Smooth muscle cell (in vitro differentiated cells): Measurements from ENCODE around the gene ROR2. TPM values are rescaled to one million over a fixed set of nuclear protein-coding genes. Genes with fewer than 3 reads are reported as not detected.

ENCODE experiments used
- DNase-seq: peaks from one replicate; lab custom pipeline; 2025; ENCODE audit not compliant: unreplicated experiment; lab: John Stamatoyannopoulos, UW
- H2AFZ ChIP-seq: fragments of 200-600 bp; sonication (generic); 2 replicates; pipeline ENCODE4 v1.6.0; 2016; ENCODE audit warnings: antibody characterized with exemption, low read depth, mild to moderate bottlenecking
- H3F3A ChIP-seq: fragments of 200-600 bp; sonication (generic); 2 replicates; pipeline ENCODE4 v1.6.0; 2017; ENCODE audit warnings: antibody characterized with exemption, low read depth
- H3K27ac ChIP-seq: fragments of 200-600 bp; sonication (generic); 2 replicates; pipeline ENCODE4 v1.5.1; 2016; ENCODE audit warnings: low read depth, mild to moderate bottlenecking
- H3K27me3 ChIP-seq: fragments of 200-600 bp; sonication (generic); 2 replicates; pipeline ENCODE4 v1.6.1; 2016; ENCODE audit warnings: low read depth, mild to moderate bottlenecking
- H3K36me3 ChIP-seq: fragments of 200-600 bp; sonication (generic); 2 replicates; pipeline ENCODE4 v1.5.1; 2016; ENCODE audit warnings: low read depth
- H3K4me1 ChIP-seq: fragments of 200-600 bp; sonication (generic); 2 replicates; pipeline ENCODE4 v1.5.1; 2016; ENCODE audit warnings: low read depth
- H3K4me2 ChIP-seq: fragments of 200-600 bp; sonication (generic); 2 replicates; pipeline ENCODE4 v1.6.0; 2016; ENCODE audit warnings: mild to moderate bottlenecking
- H3K4me3 ChIP-seq: fragments of 200-600 bp; sonication (generic); 2 replicates; pipeline ENCODE4 v1.5.1; 2016; ENCODE audit warnings: mild to moderate bottlenecking
- H3K79me2 ChIP-seq: fragments of 200-600 bp; sonication (generic); 2 replicates; pipeline ENCODE4 v1.6.0; 2016; ENCODE audit warnings: low read depth, mild to moderate bottlenecking
- H3K9ac ChIP-seq: fragments of 200-600 bp; sonication (generic); 2 replicates; pipeline ENCODE4 v1.6.0; 2016; ENCODE audit warnings: low read depth
- H3K9me3 ChIP-seq: fragments of 200-600 bp; sonication (generic); replicated peaks from 2 replicates; pipeline ENCODE4 v1.5.1; 2016; ENCODE audit warnings: low read depth
- H4K20me1 ChIP-seq: fragments of 200-600 bp; sonication (generic); 2 replicates; pipeline ENCODE4 v1.6.0; 2016; ENCODE audit warnings: low read depth
- WGBS: methylation state at CpG from one replicate; pipeline ENCODE4 v1.1.7; 2016; ENCODE audit warnings: low lambda C conversion rate; 5-methylcytosine and 5-hydroxymethylcytosine counted together
- polyA plus RNA-seq: library from polyadenylated mRNA; unstranded; fragments of >200 nt; fragmentation: Nextera tagmentation; extraction: Ambion mirVana; gene quantifications from 2 replicates; pipeline ENCODE4 v1.2.1, GENCODE V29; 2016
- total RNA-seq: library from RNA; depleted of rRNA; stranded (reverse); fragments of >200 nt; gene quantifications from 2 replicates; pipeline ENCODE4 v1.2.3, GENCODE V29; 2014
- TF ChIP-seq, protein P1 (sequence below): fragments of 200-600 bp; sonication (generic); IDR thresholded peaks from 2 replicates; pipeline ENCODE4 v1.5.1; 2017; ENCODE audit warnings: borderline replicate concordance, mild to moderate bottlenecking, antibody characterized with exemption; ENCODE audit not compliant: insufficient read depth, poor library complexity, severe bottlenecking

The ROR2 gene
- total and polyA plus RNA-seq, 2 experiments from 2014 or later = 16.7 to 21.7 TPM

DNA sequence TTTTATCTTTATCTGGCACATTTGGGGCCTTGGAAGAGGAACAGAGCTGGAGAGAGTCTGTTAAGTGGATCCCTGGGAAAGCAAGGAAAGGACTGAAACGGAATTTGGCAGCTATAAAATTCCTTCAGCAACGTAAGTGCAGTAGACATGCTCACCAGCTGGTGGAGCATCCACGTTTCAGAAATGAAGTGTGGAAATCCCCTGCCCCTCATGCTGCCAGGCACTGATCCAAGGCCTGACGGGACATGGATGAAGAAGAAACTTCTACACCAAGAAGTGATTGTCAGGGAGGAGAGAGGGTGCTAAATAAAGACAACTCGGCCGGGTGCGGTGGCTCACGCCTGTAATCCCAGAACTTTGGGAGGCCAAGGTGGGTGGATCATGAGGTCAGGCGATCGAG lies 209.3 kb downstream of the ROR2 start:
- H3K4me2 ChIP-seq = no peak overlapping the region
- H3K9ac ChIP-seq = no peak overlapping the region
- TF ChIP-seq, protein P1, sequence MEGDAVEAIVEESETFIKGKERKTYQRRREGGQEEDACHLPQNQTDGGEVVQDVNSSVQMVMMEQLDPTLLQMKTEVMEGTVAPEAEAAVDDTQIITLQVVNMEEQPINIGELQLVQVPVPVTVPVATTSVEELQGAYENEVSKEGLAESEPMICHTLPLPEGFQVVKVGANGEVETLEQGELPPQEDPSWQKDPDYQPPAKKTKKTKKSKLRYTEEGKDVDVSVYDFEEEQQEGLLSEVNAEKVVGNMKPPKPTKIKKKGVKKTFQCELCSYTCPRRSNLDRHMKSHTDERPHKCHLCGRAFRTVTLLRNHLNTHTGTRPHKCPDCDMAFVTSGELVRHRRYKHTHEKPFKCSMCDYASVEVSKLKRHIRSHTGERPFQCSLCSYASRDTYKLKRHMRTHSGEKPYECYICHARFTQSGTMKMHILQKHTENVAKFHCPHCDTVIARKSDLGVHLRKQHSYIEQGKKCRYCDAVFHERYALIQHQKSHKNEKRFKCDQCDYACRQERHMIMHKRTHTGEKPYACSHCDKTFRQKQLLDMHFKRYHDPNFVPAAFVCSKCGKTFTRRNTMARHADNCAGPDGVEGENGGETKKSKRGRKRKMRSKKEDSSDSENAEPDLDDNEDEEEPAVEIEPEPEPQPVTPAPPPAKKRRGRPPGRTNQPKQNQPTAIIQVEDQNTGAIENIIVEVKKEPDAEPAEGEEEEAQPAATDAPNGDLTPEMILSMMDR = peak; percentile 17
- no peaks in the 10 kb centered on the region for H3F3A ChIP-seq
- 80% methylated on average over 10 of the region's 10 CpGs for WGBS
- H3K36me3 ChIP-seq = no peaks in the 10 kb centered on the region
- H3K27me3 ChIP-seq = no peaks in the 10 kb centered on the region
- no peaks in the 10 kb centered on the region for H4K20me1 ChIP-seq
- H3K79me2 ChIP-seq = no peaks in the 10 kb centered on the region
- no peaks in the 10 kb centered on the region for H3K4me1 ChIP-seq
- H3K9me3 ChIP-seq = no peaks in the 10 kb centered on the region
- H3K27ac ChIP-seq = no peak overlapping the region
- DNase-seq = no peak
- H3K4me3 ChIP-seq = no peak overlapping the region
- no peak overlapping the region for H2AFZ ChIP-seq

DNA sequence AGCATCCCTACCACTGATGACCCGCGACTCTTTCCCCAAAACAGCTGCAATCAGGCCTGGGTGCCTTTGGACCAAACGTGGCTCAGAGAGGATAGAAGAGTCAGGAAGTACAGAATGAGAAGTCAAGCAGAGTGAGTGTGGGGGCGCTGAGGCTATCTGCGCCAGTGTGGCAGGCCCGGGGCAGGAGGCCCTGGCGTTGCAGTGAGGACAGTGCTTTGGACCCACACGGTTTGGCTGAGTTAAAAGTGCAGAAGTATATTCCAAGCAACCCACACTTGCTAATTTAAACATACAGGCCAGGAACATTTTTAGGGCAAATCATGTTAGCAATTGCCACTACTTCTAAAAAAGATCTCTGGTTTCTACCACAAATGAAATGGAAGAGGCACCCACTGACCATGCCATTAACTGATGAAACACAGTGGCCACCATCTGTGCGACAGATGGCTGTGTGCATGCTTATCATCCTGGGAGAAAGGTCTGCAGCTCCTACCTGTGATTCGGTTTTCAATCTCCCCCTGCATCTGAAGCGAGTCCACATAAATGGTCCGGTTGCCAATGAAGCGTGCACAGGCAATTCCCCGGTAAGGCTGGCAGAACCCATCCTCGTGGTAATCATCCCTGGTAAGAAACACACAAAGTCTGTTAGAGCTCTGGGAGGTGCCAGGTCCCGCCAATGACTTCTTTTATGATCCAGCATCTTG lies 213.0 kb downstream of the ROR2 start:
- WGBS = 89% methylated on average over 16 of the region's 16 CpGs
- no peaks in the 10 kb centered on the region for H3K9me3 ChIP-seq
- H4K20me1 ChIP-seq = peaks cover 7% of the 10 kb centered on the region
- H3F3A ChIP-seq = no peaks in the 10 kb centered on the region
- H3K4me1 ChIP-seq = no peaks in the 10 kb centered on the region
- H3K9ac ChIP-seq = no peak overlapping the region
- no peak for DNase-seq
- no peak overlapping the region for H3K27ac ChIP-seq
- no peaks in the 10 kb centered on the region for H3K27me3 ChIP-seq
- no peaks in the 10 kb centered on the region for H3K36me3 ChIP-seq
- no peaks in the 10 kb centered on the region for H3K79me2 ChIP-seq
- H2AFZ ChIP-seq = no peak overlapping the region
- no peak overlapping the region for H3K4me2 ChIP-seq
- no peak overlapping the region for H3K4me3 ChIP-seq
- TF ChIP-seq, protein P1 = no peak

DNA sequence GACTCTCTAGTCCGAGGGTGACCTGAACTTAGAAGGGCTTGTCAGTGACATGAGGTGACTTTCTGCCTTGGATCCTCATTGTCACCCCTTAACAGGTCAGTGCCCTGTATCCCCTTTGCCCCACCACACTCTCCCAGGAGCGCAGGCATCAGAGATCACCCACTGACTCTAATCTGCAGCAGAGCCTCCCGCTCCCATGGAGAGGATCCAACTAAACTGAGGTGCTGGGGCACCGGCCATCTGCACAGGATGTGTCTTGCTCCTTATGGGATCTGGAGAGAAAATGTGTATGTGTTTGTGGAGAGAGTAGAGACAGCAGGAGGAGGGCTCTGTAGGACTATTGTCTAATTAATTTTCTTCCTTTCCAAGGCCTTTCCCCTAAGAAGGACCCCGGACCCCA lies 213.7 kb downstream of the ROR2 start:
- Histone ChIP-seq H3K9me3 (no peaks in the 10 kb centered on the region), H3K4me3 (no peak overlapping the region), H2AFZ (no peak overlapping the region), H3K9ac (no peak overlapping the region), H3K36me3 (no peaks in the 10 kb centered on the region), H3K4me2 (no peak overlapping the region), H3K4me1 (no peaks in the 10 kb centered on the region), H3K27me3 (no peaks in the 10 kb centered on the region), H3K79me2 (no peaks in the 10 kb centered on the region), H3F3A (no peaks in the 10 kb centered on the region), H4K20me1 (peaks cover 7% of the 10 kb centered on the region), H3K27ac (no peak overlapping the region)
- WGBS = 94% methylated on average over 5 of the region's 5 CpGs
- TF ChIP-seq, protein P1 = no peak
- DNase-seq = no peak

DNA sequence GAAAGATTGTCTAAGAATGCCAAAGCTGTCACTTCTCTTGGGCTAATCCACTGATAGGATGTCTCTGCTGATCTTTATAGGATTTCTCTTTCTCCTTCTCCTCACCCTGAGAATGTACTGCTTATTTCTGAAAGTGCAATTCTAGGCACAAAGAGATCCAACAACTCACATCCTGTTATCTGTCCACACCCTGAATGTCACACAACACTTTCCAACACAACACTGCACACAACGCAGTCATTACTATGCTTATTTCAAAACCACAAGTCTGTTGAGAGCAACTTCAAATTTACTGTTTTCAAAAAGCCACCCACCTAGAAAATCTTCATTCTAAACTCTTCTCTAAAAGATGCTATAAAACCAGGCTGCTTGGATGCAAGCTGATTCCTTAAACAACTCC lies 215.0 kb downstream of the ROR2 start:
- DNase-seq = no peak
- TF ChIP-seq, protein P1 = no peak
- no peak overlapping the region for H3K27ac ChIP-seq
- peaks cover 7% of the 10 kb centered on the region for H4K20me1 ChIP-seq
- H3K27me3 ChIP-seq = no peaks in the 10 kb centered on the region
- H3K4me3 ChIP-seq = no peak overlapping the region
- H3K36me3 ChIP-seq = no peaks in the 10 kb centered on the region
- no peaks in the 10 kb centered on the region for H3F3A ChIP-seq
- no peaks in the 10 kb centered on the region for H3K79me2 ChIP-seq
- H3K4me1 ChIP-seq = no peaks in the 10 kb centered on the region
- WGBS = 13% methylated on average over 1 of the region's 1 CpG
- no peak overlapping the region for H3K4me2 ChIP-seq
- H2AFZ ChIP-seq = no peak overlapping the region
- H3K9ac ChIP-seq = no peak overlapping the region
- H3K9me3 ChIP-seq = no peaks in the 10 kb centered on the region
